HG03025 (cell line): ENCODE measurements around the gene MBP.

Experiments used
- ATAC-seq: cut with Tn5 transposase; IDR thresholded peaks from one replicate; pipeline ENCODE4 v1.9.1; 2021; ENCODE audit warnings: mild to moderate bottlenecking, moderate library complexity; ENCODE audit not compliant: unreplicated experiment, low FRiP score

Gene MBP

GRCh38 chr18:77103187-77103850, 29.3 kb downstream of the MBP start:
- ATAC-seq = no peak

- ATAC-seq = peak; percentile 76
These were observed 30.1 kb downstream of the MBP start for GRCh38 chr18:77102259-77103040.

GRCh38 chr18:77101410-77102258, 30.9 kb downstream of the MBP start:
- ATAC-seq = peak; percentile 40

GRCh38 chr18:77100751-77101355, 31.7 kb downstream of the MBP start:
- no peak for ATAC-seq

- ATAC-seq = no peak
These were observed 32.9 kb downstream of the MBP start for GRCh38 chr18:77099485-77100370.

- ATAC-seq = no peak
These were observed 33.9 kb downstream of the MBP start for GRCh38 chr18:77098538-77099174.

- ATAC-seq = no peak
These were observed 34.6 kb downstream of the MBP start for GRCh38 chr18:77098029-77098428.

GRCh38 chr18:77096936-77097886, 35.4 kb downstream of the MBP start:
- no peak for ATAC-seq

GRCh38 chr18:77095391-77096371, 36.9 kb downstream of the MBP start:
- ATAC-seq = no peak

GRCh38 chr18:77093586-77093985, 39.0 kb downstream of the MBP start:
- ATAC-seq = no peak

- ATAC-seq = no peak
These were observed 39.5 kb downstream of the MBP start for GRCh38 chr18:77093067-77093430.

- ATAC-seq = no peak
These were observed 40.2 kb downstream of the MBP start for GRCh38 chr18:77092104-77093066.

GRCh38 chr18:77091366-77091765, 41.2 kb downstream of the MBP start:
- ATAC-seq = no peak

GRCh38 chr18:77090546-77091174, 41.9 kb downstream of the MBP start:
- ATAC-seq = no peak

GRCh38 chr18:77089723-77090285, 42.8 kb downstream of the MBP start:
- no peak for ATAC-seq
